ENCODE data around the gene COLEC12.

The COLEC12 gene

DNA sequence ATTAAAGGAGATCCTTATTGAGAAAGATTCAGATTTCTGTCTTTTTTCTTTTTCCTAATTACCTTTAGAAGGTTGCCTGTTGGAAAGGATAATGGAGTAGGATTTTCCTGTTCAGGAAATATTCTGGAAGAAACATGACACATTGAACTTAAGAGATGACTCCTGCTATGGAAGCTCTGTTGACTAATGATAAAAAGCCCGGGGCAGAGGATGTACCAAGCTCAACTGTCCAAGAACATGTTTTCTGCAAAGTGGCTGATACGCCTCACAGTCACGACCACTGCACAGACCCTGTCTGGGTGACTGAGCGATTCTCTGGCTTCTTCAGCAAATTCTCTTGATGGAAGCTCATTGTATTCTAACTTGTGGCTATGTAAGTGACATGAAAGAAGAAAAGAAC is 146.5 kb downstream of the COLEC12 start:
- no peak for DNase-seq

DNA sequence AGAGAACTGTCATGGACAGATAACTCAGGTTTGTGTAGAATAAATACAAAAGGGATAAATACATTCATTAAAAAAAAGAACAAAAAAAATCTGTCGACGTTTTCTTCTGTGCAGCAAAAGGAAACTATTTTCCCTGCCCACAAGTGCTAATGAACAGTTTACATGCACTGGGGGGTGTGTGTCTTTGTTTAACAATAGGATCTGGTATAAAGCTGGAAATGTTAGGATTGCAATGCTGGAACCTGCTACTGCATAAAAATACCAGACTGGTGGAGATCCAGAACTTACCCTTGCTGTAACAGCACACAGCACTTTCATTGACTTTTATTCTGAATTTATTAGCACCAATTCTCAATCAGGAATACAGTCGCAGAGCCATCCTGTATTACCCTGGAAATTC is 148.1 kb downstream of the COLEC12 start:
- no peak for DNase-seq

DNA sequence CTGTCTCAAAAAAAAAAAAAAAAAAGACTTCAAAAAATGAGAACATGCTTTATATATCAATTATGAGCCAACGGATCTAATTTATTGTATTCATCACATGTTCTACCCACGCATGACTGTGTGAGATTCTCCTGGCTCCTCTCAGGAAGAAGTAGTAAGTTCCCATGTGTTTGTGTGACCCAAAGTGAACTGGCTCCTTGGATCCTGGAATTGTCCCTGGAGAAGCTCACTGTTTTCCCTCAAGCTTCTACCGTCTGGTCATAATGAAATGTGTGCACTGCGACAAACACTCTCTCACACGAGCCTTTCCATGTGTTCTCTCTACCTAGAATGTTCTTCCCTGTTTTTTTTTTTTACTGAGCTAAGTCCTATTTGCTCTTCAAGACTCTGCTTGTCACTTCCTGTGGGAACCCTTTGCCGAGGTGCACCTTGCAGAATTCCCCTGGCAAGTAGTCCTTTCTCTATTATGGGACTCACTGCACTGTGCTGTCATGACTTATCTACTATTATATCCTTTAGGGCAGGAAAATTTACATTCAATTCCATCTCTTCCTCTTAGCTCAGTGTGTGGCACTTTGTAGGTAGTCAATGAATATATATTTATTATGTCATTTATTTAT is 149.4 kb downstream of the COLEC12 start:
- no peak for DNase-seq

DNA sequence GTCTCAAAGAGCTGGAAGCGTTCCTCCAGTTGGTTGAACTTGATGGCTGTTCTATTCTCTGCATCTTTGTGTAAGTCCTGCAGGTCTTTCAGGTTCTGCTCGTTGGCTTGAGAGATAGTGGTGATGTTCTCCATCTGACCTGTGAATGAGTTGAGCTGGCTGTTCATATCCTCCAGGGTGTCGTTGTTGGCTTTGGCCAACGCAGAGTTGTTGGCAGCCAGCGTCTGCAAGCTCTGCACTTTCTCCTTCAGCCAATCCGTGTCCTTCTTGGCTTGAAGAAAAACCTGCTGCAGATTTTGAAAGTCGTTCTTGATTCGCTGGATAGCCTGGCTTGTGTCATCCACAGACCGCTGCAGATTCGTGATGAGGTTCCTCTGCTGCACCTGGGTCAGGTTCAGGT is 153.9 kb downstream of the COLEC12 start:
- no peak for DNase-seq

DNA sequence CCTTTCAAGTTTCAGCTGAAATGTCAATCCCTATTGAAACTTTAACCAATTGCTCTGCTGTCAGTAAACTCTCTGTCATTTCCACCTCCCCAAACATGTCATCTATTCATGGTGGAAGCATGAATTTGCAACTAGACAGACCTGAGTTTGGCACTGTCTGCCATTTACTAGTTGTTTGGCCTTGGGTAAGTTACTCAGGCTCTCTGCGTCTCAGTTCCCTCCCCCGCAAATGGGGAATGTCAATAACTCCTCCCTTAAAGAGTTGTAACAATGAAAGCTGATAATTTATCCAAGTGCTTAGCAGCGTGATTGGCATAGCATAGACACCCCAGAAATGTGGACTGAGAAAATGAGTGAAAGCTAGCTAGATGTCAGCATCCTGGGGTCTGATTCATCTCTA is 159.4 kb downstream of the COLEC12 start:
- DNase-seq, result no peak

DNA sequence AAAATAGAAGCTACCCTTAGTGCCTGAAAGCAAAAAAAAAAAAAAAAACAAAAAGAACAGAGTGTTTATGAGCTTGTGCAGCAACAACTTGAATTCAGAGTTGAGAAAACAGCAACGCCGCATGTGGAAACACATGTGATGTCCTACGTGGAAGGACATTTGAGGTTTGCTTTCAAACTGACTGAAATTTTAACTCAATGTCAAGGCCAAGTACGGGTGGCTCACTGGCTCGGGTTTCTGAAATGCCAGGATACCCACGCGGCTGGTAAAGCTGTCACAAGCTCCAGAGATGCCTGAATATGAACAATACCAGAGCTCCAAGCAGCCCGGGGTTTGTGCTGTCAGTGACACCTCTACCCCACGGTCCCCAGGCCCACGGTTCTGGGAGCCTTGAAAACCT is 160.5 kb downstream of the COLEC12 start:
- DNase-seq, result no peak

DNA sequence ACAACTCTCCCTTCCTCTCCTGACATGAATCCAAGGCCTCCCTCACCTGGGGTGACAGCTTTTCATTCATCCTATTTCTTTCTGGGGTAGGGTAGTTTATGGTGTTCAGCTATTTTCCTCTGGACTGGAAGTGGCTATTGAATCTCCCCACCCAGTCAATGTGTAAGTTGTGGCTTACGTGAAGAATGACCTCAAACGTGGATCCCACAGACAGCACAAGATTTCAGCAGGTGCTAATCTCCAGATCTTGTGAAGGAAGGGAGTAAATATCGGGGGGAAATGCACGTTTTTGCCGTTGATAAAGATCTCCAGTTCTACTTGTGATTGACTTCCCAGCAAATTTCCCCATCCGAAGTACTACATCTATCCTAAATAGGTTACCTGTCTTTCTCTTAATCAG is 161.3 kb downstream of the COLEC12 start:
- DNase-seq, result no peak

DNA sequence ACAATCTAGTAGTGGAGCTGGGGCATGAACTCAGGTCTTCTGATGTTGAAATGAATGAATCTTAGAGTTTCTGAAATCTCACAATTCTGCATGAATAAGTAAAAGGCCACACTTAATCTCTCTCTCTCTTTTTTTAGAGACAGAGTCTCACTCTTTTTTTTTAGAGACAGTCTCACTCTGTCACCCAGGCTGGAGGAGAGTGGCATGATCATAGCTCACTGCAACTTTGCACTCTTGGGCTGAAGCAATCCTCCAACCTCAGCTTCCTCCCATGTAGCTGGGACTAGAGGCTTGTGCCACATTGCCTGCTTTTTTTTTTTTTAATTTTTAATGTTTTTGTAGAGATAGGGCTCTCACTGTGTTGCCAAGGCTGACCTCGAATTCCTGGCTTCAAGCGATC is 163.8 kb downstream of the COLEC12 start:
- no peak for DNase-seq

DNA sequence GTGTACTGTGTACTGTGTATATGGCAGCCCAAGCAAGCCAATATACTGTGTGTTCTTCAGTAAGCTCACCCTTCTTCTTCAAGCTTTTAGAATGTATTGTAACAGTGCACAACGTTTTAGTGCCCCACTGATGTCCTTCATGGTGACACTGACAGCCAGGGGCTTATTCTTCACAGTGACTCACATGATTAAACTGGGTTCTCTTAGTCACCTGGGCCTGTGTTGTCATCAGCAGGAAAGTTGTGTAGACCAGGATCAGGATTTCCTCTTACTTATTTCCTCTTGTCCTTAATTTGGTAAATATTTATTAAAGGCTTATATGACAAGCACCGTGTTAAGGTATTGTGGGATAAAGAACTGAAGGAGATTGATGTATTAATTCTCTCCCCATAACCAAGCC is 164.8 kb downstream of the COLEC12 start:
- no peak for DNase-seq

DNA sequence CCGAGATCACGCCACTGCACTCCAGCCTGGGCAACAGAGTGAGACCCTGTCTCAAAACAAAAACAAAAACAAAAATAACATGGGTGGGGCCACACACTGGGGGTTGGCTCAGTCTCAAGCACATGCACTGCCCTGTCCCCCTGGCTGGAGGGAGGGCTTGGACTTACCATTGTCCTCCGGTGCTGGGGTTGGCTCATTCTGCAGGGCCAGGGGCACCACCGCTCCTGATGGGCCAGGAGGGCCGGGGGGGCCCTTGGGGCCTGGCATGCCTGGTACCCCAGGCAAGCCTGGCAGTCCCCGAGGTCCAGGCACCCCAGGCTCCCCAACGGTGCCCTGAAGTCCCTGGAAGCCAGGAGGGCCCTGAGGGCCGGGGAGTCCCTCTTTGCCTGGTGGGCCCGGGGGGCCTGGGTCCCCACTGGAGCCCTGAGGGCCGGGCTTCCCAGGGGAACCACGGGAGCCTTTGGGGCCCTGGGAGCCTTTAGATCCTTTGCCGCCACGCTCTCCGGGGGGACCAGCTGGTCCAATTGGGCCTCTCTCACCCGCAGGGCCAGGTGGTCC is 165.8 kb downstream of the COLEC12 start:
- DNase-seq, result no peak

DNA sequence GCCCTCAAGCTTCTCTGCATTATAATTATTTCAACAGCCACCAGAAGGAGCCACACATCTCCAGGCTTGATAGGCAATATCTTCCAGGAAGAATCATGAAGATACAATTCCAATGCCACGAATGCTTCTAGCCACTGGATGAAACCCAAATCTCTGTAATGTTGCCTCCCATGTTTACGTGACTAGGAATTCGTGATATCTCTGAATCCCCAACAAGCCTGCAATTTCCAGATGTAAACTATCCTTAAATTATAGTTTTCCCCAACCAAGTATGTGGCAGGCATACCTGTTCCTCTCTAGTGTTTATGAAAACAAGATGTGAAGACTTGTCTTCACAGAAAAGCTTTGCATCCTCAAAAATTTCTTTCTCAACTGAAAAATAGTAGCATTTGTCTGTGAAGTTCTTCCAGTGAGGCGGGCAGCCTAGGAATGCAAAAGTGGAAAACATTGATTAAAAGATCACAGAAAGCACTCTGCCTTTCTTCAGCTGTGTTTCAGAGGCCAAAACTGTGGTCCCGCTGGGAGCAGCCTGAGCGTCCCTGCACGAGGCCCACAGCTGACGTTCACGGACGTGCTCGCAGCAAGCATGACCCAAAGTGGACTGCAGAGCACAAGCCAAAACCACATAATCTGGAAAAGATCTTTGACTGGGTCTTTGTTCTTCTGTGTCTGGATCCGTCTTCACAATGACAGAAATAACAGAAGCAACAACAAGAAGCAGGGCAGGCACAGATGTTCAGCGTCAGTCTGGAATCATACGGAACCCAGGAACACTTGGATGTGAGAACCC is 167.6 kb downstream of the COLEC12 start:
- DNase-seq, result no peak

DNA sequence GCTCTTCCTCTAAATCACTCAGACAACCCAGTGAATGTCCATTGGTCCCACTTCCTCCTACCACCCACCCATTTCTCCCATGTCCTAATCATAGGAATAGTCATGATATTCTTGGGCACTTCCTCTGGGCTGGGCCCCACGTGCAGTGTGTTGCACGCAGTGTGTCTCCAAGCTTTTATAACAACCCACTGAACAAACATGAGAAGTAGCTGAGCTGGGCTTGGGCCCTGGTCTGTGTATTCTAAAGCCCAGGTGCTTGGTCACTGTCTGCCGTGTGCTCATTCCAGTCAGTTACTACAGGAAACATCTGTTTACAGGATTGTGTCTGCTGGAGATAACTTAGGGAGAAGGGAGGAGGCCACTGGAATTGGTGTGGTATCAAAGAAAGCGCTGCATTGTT is 168.5 kb downstream of the COLEC12 start:
- no peak for DNase-seq

DNA sequence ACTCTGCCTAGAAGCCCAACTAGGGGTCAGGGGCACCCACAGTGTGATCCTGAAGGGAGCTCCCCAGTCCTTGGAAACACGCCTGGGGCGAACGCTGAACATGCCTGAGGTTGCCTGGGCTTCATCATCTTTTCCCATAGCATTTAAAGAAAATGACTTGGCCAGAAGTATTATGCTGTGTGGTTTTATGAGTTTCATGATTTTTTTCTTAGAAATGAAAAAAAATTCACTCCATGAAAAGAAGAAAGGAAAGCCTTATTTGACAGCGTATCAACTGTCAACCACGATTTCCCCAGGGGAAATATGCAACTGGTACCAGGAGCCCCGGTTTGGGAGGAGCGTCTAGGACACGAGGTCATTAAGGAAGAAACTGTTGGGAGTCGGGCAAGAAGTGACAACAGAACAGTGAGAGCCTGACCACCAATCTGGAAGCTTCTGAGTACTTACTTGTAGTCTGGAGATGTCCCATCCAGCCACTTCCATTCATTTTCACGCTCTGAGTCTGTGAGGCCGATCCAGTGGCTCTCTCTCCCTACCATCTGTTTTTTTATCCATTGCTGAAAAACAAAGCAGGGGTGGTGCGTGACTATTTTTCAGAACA is 169.2 kb downstream of the COLEC12 start:
- DNase-seq, result no peak

DNA sequence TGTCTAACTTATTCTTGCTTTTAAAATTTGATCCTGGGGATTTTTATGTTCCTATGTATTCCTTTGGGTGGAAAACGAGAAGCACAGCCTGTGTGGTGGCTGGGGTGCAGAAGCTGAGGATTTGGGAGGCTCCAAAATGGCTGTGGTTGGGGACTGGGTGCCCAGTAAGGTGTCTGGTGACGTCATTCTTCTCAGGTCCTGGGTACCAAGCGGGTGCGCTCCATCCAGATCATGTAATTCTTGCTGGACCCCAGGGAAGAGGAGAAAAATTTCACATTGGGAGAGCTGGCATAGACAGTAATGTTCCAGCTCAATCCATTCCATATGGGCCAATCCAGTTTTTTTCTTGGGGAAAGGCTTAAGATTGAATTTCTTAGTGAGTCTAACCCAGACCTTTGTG is 171.6 kb downstream of the COLEC12 start:
- DNase-seq, result no peak

DNA sequence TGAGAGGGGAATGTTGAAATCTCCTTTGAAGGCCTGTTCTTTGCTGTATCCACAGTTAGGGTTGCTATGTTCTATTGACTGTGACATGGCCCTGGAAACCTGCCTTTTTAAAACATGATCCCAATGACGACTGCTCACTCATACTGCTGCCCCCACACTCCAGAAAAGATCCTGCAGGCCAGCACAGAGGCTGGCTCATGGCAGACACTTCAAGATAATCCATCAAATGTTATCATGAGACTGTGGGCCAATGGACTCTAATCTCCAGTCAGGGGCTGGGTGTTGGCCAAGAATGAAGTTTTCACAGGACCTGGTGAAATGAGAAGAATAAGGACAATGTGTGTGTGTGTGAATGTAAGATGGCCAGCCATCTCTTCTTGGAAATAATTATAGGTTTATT is 173.7 kb downstream of the COLEC12 start:
- DNase-seq, result no peak

DNA sequence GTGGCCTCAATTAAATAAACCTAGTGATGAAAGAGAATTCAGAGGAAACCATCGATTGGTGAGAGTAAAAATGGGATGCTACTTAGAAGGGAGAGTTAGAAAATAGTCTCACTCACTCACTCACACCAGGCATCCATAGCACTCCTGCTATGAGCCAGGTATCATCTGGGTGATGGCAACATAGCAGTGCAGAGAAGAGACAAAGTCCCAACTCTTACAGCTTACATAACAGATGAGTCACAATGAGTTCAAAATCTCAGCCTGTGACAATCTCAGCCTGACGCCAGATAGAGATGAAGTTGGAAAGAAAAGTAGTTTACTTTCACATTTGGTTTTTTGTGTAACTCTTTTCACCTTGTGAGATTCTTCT is 177.3 kb downstream of the COLEC12 start:
- DNase-seq, result no peak

DNA sequence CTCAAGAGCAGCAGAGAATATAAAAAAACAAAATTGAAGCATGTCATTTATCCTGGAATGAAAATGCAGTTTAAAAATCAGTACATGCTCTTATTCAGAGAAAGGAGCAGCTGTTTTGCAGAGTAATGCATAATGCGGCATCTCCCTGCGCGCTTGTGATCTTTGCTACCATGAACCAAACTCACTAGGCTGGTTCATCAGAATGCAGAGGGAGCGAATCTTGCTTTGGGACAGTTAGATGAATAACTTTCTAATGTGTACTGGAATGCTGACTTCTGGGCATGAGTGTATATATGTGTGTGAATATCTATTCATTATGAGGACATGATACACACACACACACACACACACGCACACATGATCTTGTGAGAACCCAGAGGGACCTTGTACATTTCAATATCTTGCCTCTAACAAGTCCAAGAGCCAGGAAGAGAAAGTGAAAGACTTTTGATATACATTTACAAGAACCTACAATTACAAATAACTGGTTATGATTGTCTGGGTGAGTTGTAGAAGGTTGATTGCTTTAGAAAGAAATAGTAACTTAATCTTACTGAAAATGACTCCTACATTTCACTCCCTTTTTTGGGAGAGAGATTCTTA is 178.5 kb downstream of the COLEC12 start:
- DNase-seq, result no peak

DNA sequence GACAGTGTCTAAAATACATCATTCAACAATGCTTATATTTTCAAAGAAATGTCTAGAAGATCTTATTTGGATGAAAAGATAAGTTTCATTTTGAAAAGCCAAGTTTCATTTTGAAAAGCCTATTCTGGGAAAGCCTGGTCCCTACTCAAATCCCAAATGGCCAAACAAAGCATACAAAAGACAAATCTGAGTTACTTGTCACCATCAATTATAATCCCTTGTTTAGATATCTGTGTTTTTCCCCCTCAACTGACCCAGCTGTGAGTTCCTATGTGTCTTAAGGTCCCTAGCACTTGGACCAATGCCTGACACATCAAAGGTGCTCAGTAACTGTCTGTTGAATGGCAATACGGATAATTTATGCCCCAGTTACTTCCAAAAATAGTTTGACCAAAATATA is 180.3 kb downstream of the COLEC12 start:
- DNase-seq, result no peak

DNA sequence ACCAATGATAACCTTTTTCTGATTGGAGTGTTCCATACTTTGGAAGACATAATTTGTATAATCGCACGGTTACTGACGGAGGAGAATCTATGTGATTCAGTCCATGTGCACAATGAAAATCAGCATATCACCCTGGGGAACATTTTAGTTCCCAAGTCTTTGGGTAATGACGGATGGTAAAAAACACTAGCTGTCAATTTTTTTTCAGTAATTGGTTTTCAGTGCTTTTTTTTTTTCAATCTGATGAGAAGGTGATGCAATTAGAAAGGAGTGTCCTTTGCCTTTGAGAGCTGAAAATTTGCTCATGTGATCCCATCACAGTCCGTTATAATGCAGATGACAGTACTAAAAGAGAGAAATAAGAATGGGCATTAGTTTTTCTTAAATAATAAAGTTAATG is 180.8 kb downstream of the COLEC12 start:
- DNase-seq, result no peak

DNA sequence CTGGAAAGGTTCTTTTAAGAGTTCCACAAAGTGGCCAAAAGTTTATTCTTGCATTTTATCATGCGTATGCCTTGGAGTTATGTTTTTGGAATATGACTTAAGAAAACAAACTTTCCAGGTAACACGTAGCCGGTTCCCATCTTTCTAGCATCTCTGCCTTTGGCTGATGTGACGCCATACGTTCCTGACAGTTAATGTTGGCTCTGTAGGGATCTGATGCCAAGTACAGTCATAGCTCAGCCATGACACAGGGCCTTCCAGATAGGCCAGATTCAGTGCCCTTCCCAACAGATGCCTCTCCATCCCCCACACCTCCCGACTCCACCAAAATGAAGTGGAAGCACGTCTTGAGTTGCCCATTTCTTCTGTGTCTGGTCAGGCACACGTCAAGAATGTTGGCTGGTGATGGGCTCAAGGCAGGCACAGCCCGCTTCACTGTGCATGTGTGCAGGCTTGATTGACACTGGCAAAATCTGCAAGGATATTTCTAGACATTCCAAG is 181.7 kb downstream of the COLEC12 start:
- no peak for DNase-seq

DNA sequence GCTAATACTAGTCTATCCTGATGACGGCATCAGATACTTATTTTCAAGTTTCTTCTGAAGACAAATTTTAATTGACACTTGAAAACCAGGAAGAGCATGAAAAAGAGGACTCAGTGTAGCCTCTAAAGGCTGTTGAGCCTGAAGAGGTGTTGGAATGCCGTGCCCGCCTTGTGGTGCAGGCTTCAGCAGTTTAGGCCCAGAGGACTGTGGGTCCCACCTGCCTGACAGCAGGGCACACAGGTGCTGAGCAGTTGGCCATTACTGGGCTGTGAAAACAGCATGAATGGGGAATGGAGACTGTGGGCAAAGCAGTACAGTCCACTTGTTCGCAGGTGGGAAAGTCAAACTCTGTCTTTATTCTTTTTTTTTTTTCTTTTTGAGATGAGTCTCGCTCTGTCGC is 182.9 kb downstream of the COLEC12 start:
- DNase-seq, result no peak

DNA sequence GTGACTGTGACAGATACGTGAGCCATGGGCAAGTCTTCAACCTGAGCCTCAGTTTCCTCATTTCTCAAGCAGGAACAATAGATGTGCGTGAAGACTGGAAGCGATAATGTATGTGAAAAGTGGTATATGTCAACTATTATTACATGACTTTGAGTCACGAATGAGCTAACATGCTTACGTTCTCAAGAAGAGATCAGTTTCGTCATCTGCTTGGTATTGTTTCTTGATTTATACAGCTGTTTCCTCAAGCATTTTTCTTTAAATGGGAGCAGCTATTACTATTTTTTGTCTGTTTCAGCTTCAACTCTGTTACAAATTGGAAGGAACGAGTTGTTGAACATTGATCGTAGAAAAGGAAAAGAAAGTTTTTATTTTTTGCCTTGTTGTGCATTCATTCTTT is 184.1 kb downstream of the COLEC12 start:
- no peak for DNase-seq

DNA sequence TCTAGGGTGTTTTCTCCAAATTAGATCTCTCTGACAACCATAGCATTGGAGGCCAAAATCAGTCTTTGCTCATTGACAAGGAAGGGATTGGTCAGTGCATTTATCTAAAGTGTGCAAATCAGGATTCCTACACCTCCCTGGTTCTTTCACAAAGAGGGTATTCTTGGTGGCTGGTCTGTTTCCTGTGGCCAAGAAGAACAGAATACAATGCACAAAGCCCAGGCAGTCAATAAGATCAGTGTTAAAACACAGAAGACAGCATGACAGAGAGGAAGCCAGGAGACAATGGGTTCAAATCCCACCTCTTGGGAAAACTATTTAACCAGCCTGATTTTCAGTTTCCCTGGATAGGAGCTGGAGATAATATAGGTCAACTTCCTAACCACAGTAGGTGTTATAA is 186.6 kb downstream of the COLEC12 start:
- DNase-seq, result no peak

DNA sequence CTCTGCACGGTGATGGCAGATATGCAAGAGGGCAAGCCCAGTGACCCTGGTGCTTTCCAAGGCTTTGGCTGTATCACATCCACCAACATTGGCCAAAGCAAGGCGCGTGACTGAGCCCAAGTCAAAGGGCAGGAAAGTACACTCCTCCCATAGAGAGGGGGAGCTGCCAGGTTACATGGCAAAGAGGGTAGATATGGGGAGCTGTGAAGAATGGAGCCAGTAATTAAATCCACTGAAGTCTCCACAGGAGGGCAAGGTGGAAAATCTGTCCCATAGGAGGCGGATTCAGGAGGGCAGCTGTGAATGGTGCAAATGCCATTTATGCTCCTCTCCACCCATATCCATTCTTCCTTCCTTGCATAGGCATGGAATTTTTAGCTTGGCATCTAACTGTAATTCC is 188.1 kb downstream of the COLEC12 start:
- no peak for DNase-seq
